NCI-H1105 (cell line): Measurements from ENCODE around the gene OVOL3.
"Not testable (repeated sequence)": the region's sequence is repeated elsewhere in the genome, so short reads cannot be mapped to it uniquely, and the experiment has no call there.

Experiments
- DNase-seq: peaks from one replicate; lab custom pipeline; 2025; lab: John Stamatoyannopoulos, UW

The OVOL3 gene

GRCh38 chr19:36134867-36135266 lies 23.9 kb downstream of the OVOL3 start:
- not testable (repeated sequence) for DNase-seq

GRCh38 chr19:36136964-36137686 lies 26.2 kb downstream of the OVOL3 start:
- DNase-seq = no peak

- no peak for DNase-seq
These were observed 28.2 kb downstream of the OVOL3 start for GRCh38 chr19:36139120-36139472.

GRCh38 chr19:36139473-36140303 lies 28.7 kb downstream of the OVOL3 start, which contains the start of gene CAPNS1:
CAPNS1 (plus strand) TSS chr19:36140066; CDS start chr19:36141012, 946 bp downstream.
- DNase-seq = peak; percentile 95

GRCh38 chr19:36140304-36141038 lies 29.5 kb downstream of the OVOL3 start:
- DNase-seq = peak; percentile 68

GRCh38 chr19:36141039-36141927 lies 30.3 kb downstream of the OVOL3 start:
- DNase-seq = peak; percentile 73

GRCh38 chr19:36142046-36142445 lies 31.1 kb downstream of the OVOL3 start:
- no peak for DNase-seq

GRCh38 chr19:36142496-36142895 lies 31.6 kb downstream of the OVOL3 start:
- DNase-seq = no peak

GRCh38 chr19:36144624-36145023 lies 33.7 kb downstream of the OVOL3 start:
- DNase-seq = no peak

GRCh38 chr19:36149673-36150406 lies 38.9 kb downstream of the OVOL3 start:
- DNase-seq = no peak

- DNase-seq = no peak
These were observed 39.6 kb downstream of the OVOL3 start for GRCh38 chr19:36150586-36150985.

GRCh38 chr19:36151144-36152018 lies 40.4 kb downstream of the OVOL3 start:
- no peak for DNase-seq

- no peak for DNase-seq
These were observed 41.0 kb downstream of the OVOL3 start for GRCh38 chr19:36152019-36152351.

GRCh38 chr19:36152352-36153091 lies 41.6 kb downstream of the OVOL3 start, which contains the start of gene COX7A1:
COX7A1 (minus strand) TSS chr19:36152447; CDS start chr19:36152407, 40 bp downstream.
- DNase-seq = no peak

- no peak for DNase-seq
These were observed 42.2 kb downstream of the OVOL3 start for GRCh38 chr19:36153126-36153525.

- DNase-seq = no peak
These were observed 50.1 kb downstream of the OVOL3 start for GRCh38 chr19:36160821-36161596.
